PC-9 (cell line): ENCODE measurements around the gene ADGRL3.

Experiments
- CTCF ChIP-seq: fragments of 200-600 bp; sonication (generic); conservative IDR thresholded peaks from 2 replicates; pipeline ENCODE4 v1.6.1; 2017; ENCODE audit warnings: mixed run types, antibody characterized with exemption, mild to moderate bottlenecking, moderate library complexity
- EZH2 ChIP-seq: fragments of 200-600 bp; sonication (generic); IDR thresholded peaks from 2 replicates; pipeline ENCODE4 v1.8.0; 2017; ENCODE audit warnings: antibody characterized with exemption, low read depth

- TF ChIP-seq EZH2 (no peak), CTCF (no peak)
Observed at GRCh38 chr4:61985426-61985825, 785.3 kb downstream of the ADGRL3 start.
